Testis (tissue), 3 donors: ENCODE results near the gene MTERF4. TPM values are rescaled to one million over a fixed set of nuclear protein-coding genes. Genes with fewer than 3 reads are reported as not detected.
"Not testable (repeated sequence)": the region's sequence is repeated elsewhere in the genome, so short reads cannot be mapped to it uniquely, and the experiment has no call there.

Experiments used
- DNase-seq: peaks from one replicate; pipeline ENCODE4 v3.0.0-alpha.2; 2019
- H3K27ac ChIP-seq, 2 donors: fragments of 200-600 bp; sonication (generic); one replicate each; pipeline ENCODE4 v1.5.1; 2019
- H3K27me3 ChIP-seq: fragments of 200-600 bp; sonication (generic); one replicate; pipeline ENCODE4 v1.5.1; 2019
- H3K36me3 ChIP-seq: fragments of 200-600 bp; sonication (generic); one replicate; pipeline ENCODE4 v1.5.1; 2017; ENCODE audit warnings: low read depth; ENCODE audit errors: missing control alignments
- H3K4me1 ChIP-seq: fragments of 200-600 bp; sonication (generic); one replicate; pipeline ENCODE4 v1.5.1; 2019
- H3K4me3 ChIP-seq, 2 donors: fragments of 200-600 bp; sonication (generic); one replicate each; pipeline ENCODE4 v1.5.1; 2017 to 2019
- H3K9me3 ChIP-seq: fragments of 200-600 bp; sonication (generic); one replicate; pipeline ENCODE4 v1.5.1; 2017
- CTCF ChIP-seq, 3 experiments: fragments of 450-650 bp in 2 of 3; fragments of 200-600 bp in 1 of 3; sonication (generic) in 1 of 3; IDR thresholded peaks; one replicate each; pipeline ENCODE4 v1.5.1; 2016 to 2019; ENCODE audit warnings: antibody characterized with exemption in 3 of 3, mild to moderate bottlenecking in 2 of 3, moderate library complexity in 1 of 3
- POLR2A ChIP-seq: fragments of 450-650 bp; IDR thresholded peaks from one replicate; pipeline ENCODE4 v1.6.1; 2017; ENCODE audit warnings: antibody characterized with exemption, mild to moderate bottlenecking, moderate library complexity
- WGBS, 2 donors: methylation state at CpG; one replicate each; pipeline ENCODE4 v1.1.5; 2018; 5-methylcytosine and 5-hydroxymethylcytosine counted together
- intact Hi-C: fragments of 100-400 bp; cut with DNase I; formaldehyde crosslinking; loops from one replicate; pipeline ENCODE4 v1.15.1; 2023; ENCODE audit warnings: low total_unique reads
- polyA plus RNA-seq: library from polyadenylated mRNA; stranded (reverse); fragments of 350-450 nt; fragmentation: Illumina TruSeq; extraction: RNeasy Lipid Tissue Mini Kit (QIAGEN cat#74804); gene quantifications from one replicate; pipeline ENCODE4 v1.2.3, GENCODE V29; 2014; ENCODE audit warnings: low read depth, low replicate concordance; ENCODE audit not compliant: insufficient read depth
- total RNA-seq, 2 donors: library from RNA; depleted of rRNA; stranded (reverse); fragments of >200 nt; gene quantifications; one replicate each; pipeline ENCODE4 v1.2.3, GENCODE V29; 2016

Gene MTERF4
- total and polyA plus RNA-seq, 3 donors from 2014 or later: 26.4 to 40.6 (median 37.3) TPM

- Histone ChIP-seq H3K4me3 (no peak overlapping the region), H3K27me3 (no peaks in the 10 kb centered on the region), H3K27ac (no peak overlapping the region), H3K9me3 (no peaks in the 10 kb centered on the region), H3K4me1 (peaks cover 6% of the 10 kb centered on the region), H3K36me3 (no peaks in the 10 kb centered on the region)
- WGBS, 2 donors: 84 to 85% methylated on average over 14 of the region's 14 CpGs
- TF ChIP-seq POLR2A: no peak
- TF ChIP-seq CTCF (IDR thresholded peaks at IDR 0.05): no peak
- intact Hi-C loops: no loop called here
- peak; percentile 13 for DNase-seq
Observed at GRCh38 chr2:241095594-241096290, 6.3 kb downstream of the MTERF4 start.

- TF ChIP-seq CTCF (IDR thresholded peaks at IDR 0.05) (no peak), POLR2A (no peak)
- WGBS, 2 donors: 64 to 74% methylated on average over 5 to 6 of the region's 6 CpGs
- Histone ChIP-seq H3K4me3 (no peak overlapping the region), H3K9me3 (no peaks in the 10 kb centered on the region), H3K27ac (no peak overlapping the region), H3K4me1 (peaks cover 6% of the 10 kb centered on the region), H3K27me3 (no peaks in the 10 kb centered on the region), H3K36me3 (no peaks in the 10 kb centered on the region)
- intact Hi-C loops: no loop called here
- peak; percentile 8 for DNase-seq
Observed at GRCh38 chr2:241094924-241095420, 7.1 kb downstream of the MTERF4 start.

- Histone ChIP-seq H3K4me1 (peaks cover 6% of the 10 kb centered on the region), H3K36me3 (no peaks in the 10 kb centered on the region), H3K4me3 (no peak overlapping the region), H3K27me3 (no peaks in the 10 kb centered on the region), H3K9me3 (no peaks in the 10 kb centered on the region), H3K27ac (no peak overlapping the region)
- TF ChIP-seq POLR2A: no peak
- TF ChIP-seq CTCF (IDR thresholded peaks at IDR 0.05): no peak
- intact Hi-C loops: no loop called here
- WGBS, 2 donors: 80 to 91% methylated on average over 7 of the region's 7 CpGs
- no peak for DNase-seq
Observed at GRCh38 chr2:241094172-241094571, 7.9 kb downstream of the MTERF4 start.

- 80 to 81% methylated on average over 10 of the region's 10 CpGs for WGBS, 2 donors
- not testable (repeated sequence) for DNase-seq, H3K36me3 ChIP-seq
Observed at GRCh38 chr2:241093133-241093781, 8.8 kb downstream of the MTERF4 start.

GRCh38 chr2:241092677-241093076, 9.4 kb downstream of the MTERF4 start:
- no peaks in the 10 kb centered on the region for H3K36me3 ChIP-seq
- peaks cover 6% of the 10 kb centered on the region for H3K4me1 ChIP-seq
- TF ChIP-seq POLR2A: no peak
- no peak for TF ChIP-seq CTCF (IDR thresholded peaks at IDR 0.05)
- intact Hi-C loops: no loop called here
- H3K4me3 ChIP-seq: no peak overlapping the region
- WGBS, 2 donors: 62 to 77% methylated on average over 8 of the region's 8 CpGs
- no peaks in the 10 kb centered on the region for H3K9me3 ChIP-seq
- peak overlapping the region in 1 of 2 donors; percentile 55 for H3K27ac ChIP-seq
- no peak for DNase-seq
- H3K27me3 ChIP-seq: no peaks in the 10 kb centered on the region

More at GRCh38 chr2:241093133-241093781, 8.8 kb downstream of the MTERF4 start:
- H3K27me3 ChIP-seq, intact Hi-C loops, H3K4me1 ChIP-seq, H3K9me3 ChIP-seq, H3K4me3 ChIP-seq: not testable (repeated sequence)
- peak overlapping the region in 1 of 2 donors; percentile 55 for H3K27ac ChIP-seq
